ENCODE results near the gene OR5B3.
"Not testable (repeated sequence)": the region's sequence is repeated elsewhere in the genome, so short reads cannot be mapped to it uniquely, and the experiment has no call there.

The OR5B3 gene

DNA sequence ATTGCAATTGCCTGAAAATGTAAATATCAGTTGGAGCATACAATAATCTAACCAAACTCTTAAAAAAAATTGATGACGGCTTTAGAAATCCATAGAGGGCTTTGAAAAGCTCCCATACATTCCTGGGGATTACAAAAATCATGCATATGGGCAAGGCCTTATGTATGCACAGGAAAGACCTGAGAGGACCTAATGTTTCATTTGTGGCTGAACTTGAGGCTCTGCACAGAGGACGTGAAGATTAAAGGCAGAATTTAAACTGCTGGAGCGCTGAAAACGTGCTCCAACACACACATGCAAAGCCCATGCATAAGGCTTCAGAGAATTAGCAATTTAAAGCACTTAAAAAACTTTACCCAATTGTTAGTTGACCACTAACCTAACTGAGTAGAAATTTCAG is 31.8 kb upstream of the OR5B3 start:
- Histone ChIP-seq H3K27ac (no peak overlapping the region), H2AFZ (no peak overlapping the region), H3K4me1 (no peaks in the 10 kb centered on the region), H3K79me2 (no peaks in the 10 kb centered on the region), H3K9ac (no peak overlapping the region), H3K4me3 (ENCODE audit: low read depth, low read length) (no peak overlapping the region), H3K9me3 (ENCODE audit: control insufficient read depth, low read length) (no peaks in the 10 kb centered on the region), H3K27me3 (ENCODE audit: control insufficient read depth, insufficient read depth, low read length) (no peaks in the 10 kb centered on the region), H3K36me3 (ENCODE audit: control insufficient read depth, insufficient read depth, low read length) (no peaks in the 10 kb centered on the region), H3K4me2 (ENCODE audit: low read length) (no peak overlapping the region)
- TF ChIP-seq, protein P1, sequence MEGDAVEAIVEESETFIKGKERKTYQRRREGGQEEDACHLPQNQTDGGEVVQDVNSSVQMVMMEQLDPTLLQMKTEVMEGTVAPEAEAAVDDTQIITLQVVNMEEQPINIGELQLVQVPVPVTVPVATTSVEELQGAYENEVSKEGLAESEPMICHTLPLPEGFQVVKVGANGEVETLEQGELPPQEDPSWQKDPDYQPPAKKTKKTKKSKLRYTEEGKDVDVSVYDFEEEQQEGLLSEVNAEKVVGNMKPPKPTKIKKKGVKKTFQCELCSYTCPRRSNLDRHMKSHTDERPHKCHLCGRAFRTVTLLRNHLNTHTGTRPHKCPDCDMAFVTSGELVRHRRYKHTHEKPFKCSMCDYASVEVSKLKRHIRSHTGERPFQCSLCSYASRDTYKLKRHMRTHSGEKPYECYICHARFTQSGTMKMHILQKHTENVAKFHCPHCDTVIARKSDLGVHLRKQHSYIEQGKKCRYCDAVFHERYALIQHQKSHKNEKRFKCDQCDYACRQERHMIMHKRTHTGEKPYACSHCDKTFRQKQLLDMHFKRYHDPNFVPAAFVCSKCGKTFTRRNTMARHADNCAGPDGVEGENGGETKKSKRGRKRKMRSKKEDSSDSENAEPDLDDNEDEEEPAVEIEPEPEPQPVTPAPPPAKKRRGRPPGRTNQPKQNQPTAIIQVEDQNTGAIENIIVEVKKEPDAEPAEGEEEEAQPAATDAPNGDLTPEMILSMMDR (IDR thresholded peaks at IDR 0.05) = no peak

DNA sequence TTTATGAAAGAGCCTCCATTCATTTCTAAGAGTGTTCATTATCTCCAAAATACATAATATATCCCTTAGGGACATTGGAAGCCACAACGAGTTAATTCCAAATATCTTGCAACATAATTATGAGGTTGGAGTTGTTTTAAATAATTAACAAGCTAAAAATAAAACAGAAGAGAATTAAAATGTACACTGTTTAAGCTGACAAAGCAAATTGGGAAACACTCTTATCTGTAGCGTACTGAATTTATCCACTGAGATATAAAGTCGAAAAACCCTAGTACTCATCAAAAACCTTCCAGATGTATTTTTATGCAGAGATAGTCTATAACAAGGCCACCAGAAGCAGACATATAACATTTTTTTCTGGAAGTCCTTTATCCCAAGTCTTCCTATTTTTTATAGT is 27.5 kb upstream of the OR5B3 start:
- Histone ChIP-seq H3K9ac (no peak overlapping the region), H3K27me3 (ENCODE audit: control insufficient read depth, insufficient read depth, low read length) (no peaks in the 10 kb centered on the region), H3K36me3 (ENCODE audit: control insufficient read depth, insufficient read depth, low read length) (no peaks in the 10 kb centered on the region), H3K4me3 (ENCODE audit: low read depth, low read length) (no peak overlapping the region), H3K4me1 (no peaks in the 10 kb centered on the region), H3K27ac (no peak overlapping the region), H3K4me2 (ENCODE audit: low read length) (no peak overlapping the region), H3K79me2 (no peaks in the 10 kb centered on the region), H3K9me3 (ENCODE audit: control insufficient read depth, low read length) (no peaks in the 10 kb centered on the region), H2AFZ (no peak overlapping the region)
- TF ChIP-seq, protein P1 (IDR thresholded peaks at IDR 0.05) = no peak

DNA sequence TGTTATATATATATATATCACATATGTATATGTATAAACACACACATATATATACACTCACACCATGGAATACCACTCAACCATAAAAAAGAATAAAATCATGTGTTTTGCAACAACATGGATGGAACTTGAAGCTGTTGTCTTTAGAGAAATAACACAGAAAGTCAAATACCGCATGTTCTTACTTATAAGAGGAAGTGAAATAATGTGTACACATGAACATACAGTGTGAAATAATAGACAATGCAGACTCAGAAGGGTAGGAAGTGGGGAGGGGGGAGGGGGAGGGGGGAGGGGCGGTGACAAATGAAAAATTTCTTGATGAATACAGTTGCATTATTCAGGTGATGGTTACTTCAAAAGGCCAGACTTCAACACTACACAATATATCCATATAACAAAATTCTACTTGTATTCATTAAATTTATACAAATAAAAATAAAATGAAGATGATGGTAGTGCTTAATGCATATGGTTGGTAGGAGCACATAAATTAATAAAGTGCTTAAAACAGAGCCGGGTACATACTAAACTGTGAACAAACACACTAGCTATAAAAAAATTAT is 27.0 kb upstream of the OR5B3 start:
- Histone ChIP-seq H3K4me3 (ENCODE audit: low read depth, low read length) (no peak overlapping the region), H3K36me3 (ENCODE audit: control insufficient read depth, insufficient read depth, low read length) (no peaks in the 10 kb centered on the region), H3K79me2 (no peaks in the 10 kb centered on the region), H3K9me3 (ENCODE audit: control insufficient read depth, low read length) (no peaks in the 10 kb centered on the region), H2AFZ (no peak overlapping the region), H3K9ac (no peak overlapping the region), H3K4me2 (ENCODE audit: low read length) (no peak overlapping the region), H3K4me1 (no peaks in the 10 kb centered on the region), H3K27me3 (ENCODE audit: control insufficient read depth, insufficient read depth, low read length) (no peaks in the 10 kb centered on the region), H3K27ac (no peak overlapping the region)
- TF ChIP-seq, protein P1 (IDR thresholded peaks at IDR 0.05) = no peak

DNA sequence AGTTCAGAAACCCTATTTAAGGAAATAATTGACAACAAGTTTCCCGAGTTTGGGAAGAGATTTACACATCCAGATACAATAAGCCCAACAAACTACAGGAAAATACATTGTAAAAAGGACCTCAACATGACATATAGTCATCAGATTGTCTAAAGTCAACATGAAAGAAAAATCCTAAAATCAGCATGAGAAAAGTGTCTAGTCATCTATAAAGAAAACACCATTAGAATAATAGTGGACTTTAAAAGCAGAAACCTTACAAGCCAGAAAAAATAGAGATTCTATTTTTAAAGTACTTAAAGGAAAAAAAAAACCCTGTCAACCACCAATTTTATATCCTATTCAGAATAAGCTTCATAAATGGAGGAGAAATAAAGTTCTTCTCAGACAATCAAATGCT is 22.6 kb upstream of the OR5B3 start:
- no peak overlapping the region for H3K4me2 ChIP-seq (ENCODE audit: low read length)
- H3K79me2 ChIP-seq = no peaks in the 10 kb centered on the region
- no peaks in the 10 kb centered on the region for H3K9me3 ChIP-seq (ENCODE audit: control insufficient read depth, low read length)
- H3K4me3 ChIP-seq (ENCODE audit: low read depth, low read length) = no peak overlapping the region
- H3K27ac ChIP-seq = no peak overlapping the region
- no peaks in the 10 kb centered on the region for H3K4me1 ChIP-seq
- H3K27me3 ChIP-seq (ENCODE audit: control insufficient read depth, insufficient read depth, low read length) = no peaks in the 10 kb centered on the region
- H3K9ac ChIP-seq = no peak overlapping the region
- no peak overlapping the region for H2AFZ ChIP-seq
- TF ChIP-seq, protein P1 (IDR thresholded peaks at IDR 0.05) = no peak
- no peaks in the 10 kb centered on the region for H3K36me3 ChIP-seq (ENCODE audit: control insufficient read depth, insufficient read depth, low read length)

DNA sequence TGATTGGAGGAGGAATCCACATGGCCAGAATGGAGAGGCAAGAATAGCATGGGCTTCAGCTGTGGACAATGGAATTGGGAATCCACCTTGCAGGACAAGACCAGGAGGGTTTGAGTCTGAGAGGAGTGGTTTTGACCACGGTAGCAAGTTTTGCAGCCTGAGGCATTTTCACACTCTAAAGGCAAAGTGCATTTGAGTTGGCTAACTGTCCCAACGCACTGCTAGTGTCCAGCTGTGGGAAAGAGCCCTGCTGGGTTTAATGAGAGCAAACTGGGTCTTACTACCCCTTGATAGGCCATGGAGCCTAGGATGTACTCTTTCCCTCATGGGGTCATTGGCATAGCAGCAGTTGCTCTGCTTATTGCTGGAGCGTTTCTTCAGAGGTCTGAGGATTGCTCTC is 21.3 kb upstream of the OR5B3 start, which contains the start of gene OR5B2:
OR5B2 (minus strand) TSS at position 101 of the 400 bp plus-strand sequence. CDS start 4,860 bp downstream, outside the sequence.
- no peak within 1 kb of the TSS for H2AFZ ChIP-seq
- H3K79me2 ChIP-seq = no peaks in the 10 kb centered on the region
- H3K9ac ChIP-seq = no peak within 1 kb of the TSS
- no peak within 1 kb of the TSS for H3K4me2 ChIP-seq (ENCODE audit: low read length)
- no peaks in the 10 kb centered on the region for H3K9me3 ChIP-seq (ENCODE audit: control insufficient read depth, low read length)
- H3K27ac ChIP-seq = no peak within 1 kb of the TSS
- H3K4me3 ChIP-seq (ENCODE audit: low read depth, low read length) = no peak within 1 kb of the TSS
- no peaks in the 10 kb centered on the region for H3K4me1 ChIP-seq
- no peaks in the 10 kb centered on the region for H3K36me3 ChIP-seq (ENCODE audit: control insufficient read depth, insufficient read depth, low read length)
- TF ChIP-seq, protein P1 (IDR thresholded peaks at IDR 0.05) = no peak
- no peaks in the 10 kb centered on the region for H3K27me3 ChIP-seq (ENCODE audit: control insufficient read depth, insufficient read depth, low read length)

DNA sequence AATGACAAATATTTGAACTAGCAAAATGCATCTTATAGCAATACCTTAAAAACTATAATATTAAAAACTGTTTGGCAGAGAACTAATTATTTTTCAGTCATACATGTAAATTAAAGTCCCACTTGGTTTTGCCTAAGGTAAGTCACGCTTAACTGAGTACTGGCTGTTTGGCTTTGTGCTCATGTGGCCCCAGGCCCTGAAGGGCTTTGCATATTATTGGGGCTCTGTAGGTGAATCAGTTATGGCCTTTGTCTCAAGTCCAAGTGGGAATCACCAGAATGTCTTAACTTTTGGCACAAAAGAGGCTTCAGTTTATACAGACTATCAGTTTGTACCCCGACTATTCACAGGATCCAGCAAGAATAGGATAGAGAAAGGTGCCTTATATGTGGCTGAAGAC is 7.1 kb downstream of the OR5B3 start:
- not testable (repeated sequence) for H3K27ac ChIP-seq; H3K9me3 ChIP-seq (ENCODE audit: control insufficient read depth, low read length); H2AFZ ChIP-seq; H3K36me3 ChIP-seq (ENCODE audit: control insufficient read depth, insufficient read depth, low read length); H3K4me3 ChIP-seq (ENCODE audit: low read depth, low read length); H3K4me2 ChIP-seq (ENCODE audit: low read length); H3K79me2 ChIP-seq; H3K27me3 ChIP-seq (ENCODE audit: control insufficient read depth, insufficient read depth, low read length); H3K9ac ChIP-seq; H3K4me1 ChIP-seq

Data from parathyroid adenoma (tissue), 2 donors.